ENCODE results near the gene TMEM109.

TMEM109 gene

GRCh38 chr11:60942219-60942618 is 28.3 kb downstream of the TMEM109 start:
- TF ChIP-seq SNAI2 (CRISPR knock-in tag; IDR thresholded peaks at IDR 0.05), result no peak
- no peak for TF ChIP-seq PATZ1 (CRISPR knock-in tag; IDR thresholded peaks at IDR 0.05; ENCODE audit: borderline replicate concordance)
- no peak for TF ChIP-seq CSRNP3 (CRISPR knock-in tag; IDR thresholded peaks at IDR 0.05)
- no peak for TF ChIP-seq PPARA (CRISPR knock-in tag; IDR thresholded peaks at IDR 0.05; ENCODE audit: borderline replicate concordance)
- no peak for TF ChIP-seq ZFP30 (CRISPR knock-in tag; IDR thresholded peaks at IDR 0.05)
- TF ChIP-seq RARB (CRISPR knock-in tag; IDR thresholded peaks at IDR 0.05), result no peak
- TF ChIP-seq ISL1 (CRISPR knock-in tag; IDR thresholded peaks at IDR 0.05), result no peak
- TF ChIP-seq OSR1 (CRISPR knock-in tag; IDR thresholded peaks at IDR 0.05), result no peak
- TF ChIP-seq TSHZ2 (CRISPR knock-in tag; IDR thresholded peaks at IDR 0.05), result no peak
- no peak for TF ChIP-seq POU6F1 (CRISPR knock-in tag; IDR thresholded peaks at IDR 0.05; ENCODE audit: borderline replicate concordance, low read depth)
- TF ChIP-seq CREB5 (CRISPR knock-in tag; IDR thresholded peaks at IDR 0.05; ENCODE audit: low read depth), result no peak
- no peak for TF ChIP-seq BACH2 (CRISPR knock-in tag; IDR thresholded peaks at IDR 0.05; ENCODE audit: borderline replicate concordance)
- no peak for TF ChIP-seq GLIS3 (CRISPR knock-in tag; IDR thresholded peaks at IDR 0.05)
- no peak for TF ChIP-seq ZFP3 (CRISPR knock-in tag; IDR thresholded peaks at IDR 0.05)
- no peak for ATAC-seq

GRCh38 chr11:60942970-60943565 is 29.1 kb downstream of the TMEM109 start:
- ATAC-seq, result no peak
- TF ChIP-seq TOX (CRISPR knock-in tag; IDR thresholded peaks at IDR 0.05; ENCODE audit: borderline replicate concordance), result no peak

GRCh38 chr11:60944490-60945294 is 30.7 kb downstream of the TMEM109 start:
- no peak for TF ChIP-seq CSRNP3 (CRISPR knock-in tag; IDR thresholded peaks at IDR 0.05)
- TF ChIP-seq OSR1 (CRISPR knock-in tag; IDR thresholded peaks at IDR 0.05), result no peak
- no peak for TF ChIP-seq RARB (CRISPR knock-in tag; IDR thresholded peaks at IDR 0.05)
- no peak for TF ChIP-seq ISL1 (CRISPR knock-in tag; IDR thresholded peaks at IDR 0.05)
- no peak for TF ChIP-seq BACH2 (CRISPR knock-in tag; IDR thresholded peaks at IDR 0.05; ENCODE audit: borderline replicate concordance)
- TF ChIP-seq PPARA (CRISPR knock-in tag; IDR thresholded peaks at IDR 0.05; ENCODE audit: borderline replicate concordance), result no peak
- no peak for TF ChIP-seq ZNF70 (CRISPR knock-in tag; IDR thresholded peaks at IDR 0.05)
- ATAC-seq, result no peak

Data from SK-N-SH treated with all-trans-retinoic acid at 6 μM for 48 hours (cell line).